Heart left ventricle (tissue), 13 donors: ENCODE data around the gene DHRS3.

Source experiments
- POLR2A ChIP-seq, 2 donors: fragments of 450-650 bp; IDR thresholded peaks; one replicate each; pipeline ENCODE4 v1.6.1; 2017; ENCODE audit warnings: antibody characterized with exemption in 2 of 2, mild to moderate bottlenecking in 2 of 2, moderate library complexity in 2 of 2
- TF ChIP-seq, protein P1 (sequence below), 12 donors: fragments of 200-600 bp; sonication (generic) in 4 of 12; IDR thresholded peaks; one replicate each; pipeline versions ENCODE4 v1.5.0 to v1.8.0; 2018 to 2022; ENCODE audit warnings: antibody characterized with exemption in 12 of 12, mild to moderate bottlenecking in 5 of 12
- donor health status: ischemic (EF 13 %, LVEDD 7.1; RV severe dilation, severe dysfunction).
- donor health status: DM: no; HTN: yes; CAD: no.
- donor health status: DM: no; HTN: no; CAD: no.
- donor health status: ischemic (EF 25% LVEDD 6.9; RV normal size, moderate dysfunction).
- donor health status: ischemic (EF 25% LVEDD 5.7; RV mildly dilated, moderate dysfunction).
- donor health status: ischemic (EF 35%, LVEDD 5.7; RV mildly dilated, moderate dysfunction).
- donor health status: nonischemic (EF 11% LVEDD 7.7; RV severe dilation, severe dysfunction).
- donor health status: DM: yes; HTN: yes; CAD: no.
- donor health status: PGD.
- donor health status: ischemic (EF 29% LVEDD 5.4; RV normal size, mild dysfunction).
- donor health status: nonischemic (EF 23%, LVEDD 6.1; RV moderate dilation, normal function).

- TF ChIP-seq, protein P1, sequence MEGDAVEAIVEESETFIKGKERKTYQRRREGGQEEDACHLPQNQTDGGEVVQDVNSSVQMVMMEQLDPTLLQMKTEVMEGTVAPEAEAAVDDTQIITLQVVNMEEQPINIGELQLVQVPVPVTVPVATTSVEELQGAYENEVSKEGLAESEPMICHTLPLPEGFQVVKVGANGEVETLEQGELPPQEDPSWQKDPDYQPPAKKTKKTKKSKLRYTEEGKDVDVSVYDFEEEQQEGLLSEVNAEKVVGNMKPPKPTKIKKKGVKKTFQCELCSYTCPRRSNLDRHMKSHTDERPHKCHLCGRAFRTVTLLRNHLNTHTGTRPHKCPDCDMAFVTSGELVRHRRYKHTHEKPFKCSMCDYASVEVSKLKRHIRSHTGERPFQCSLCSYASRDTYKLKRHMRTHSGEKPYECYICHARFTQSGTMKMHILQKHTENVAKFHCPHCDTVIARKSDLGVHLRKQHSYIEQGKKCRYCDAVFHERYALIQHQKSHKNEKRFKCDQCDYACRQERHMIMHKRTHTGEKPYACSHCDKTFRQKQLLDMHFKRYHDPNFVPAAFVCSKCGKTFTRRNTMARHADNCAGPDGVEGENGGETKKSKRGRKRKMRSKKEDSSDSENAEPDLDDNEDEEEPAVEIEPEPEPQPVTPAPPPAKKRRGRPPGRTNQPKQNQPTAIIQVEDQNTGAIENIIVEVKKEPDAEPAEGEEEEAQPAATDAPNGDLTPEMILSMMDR (IDR thresholded peaks at IDR 0.05) = no peak
- TF ChIP-seq POLR2A (IDR thresholded peaks at IDR 0.05) = no peak
These were observed 45.5 kb downstream of the DHRS3 start for GRCh38 chr1:12572522-12572921.
